ENCODE measurements around the gene SPATA13.

The SPATA13 gene

DNA sequence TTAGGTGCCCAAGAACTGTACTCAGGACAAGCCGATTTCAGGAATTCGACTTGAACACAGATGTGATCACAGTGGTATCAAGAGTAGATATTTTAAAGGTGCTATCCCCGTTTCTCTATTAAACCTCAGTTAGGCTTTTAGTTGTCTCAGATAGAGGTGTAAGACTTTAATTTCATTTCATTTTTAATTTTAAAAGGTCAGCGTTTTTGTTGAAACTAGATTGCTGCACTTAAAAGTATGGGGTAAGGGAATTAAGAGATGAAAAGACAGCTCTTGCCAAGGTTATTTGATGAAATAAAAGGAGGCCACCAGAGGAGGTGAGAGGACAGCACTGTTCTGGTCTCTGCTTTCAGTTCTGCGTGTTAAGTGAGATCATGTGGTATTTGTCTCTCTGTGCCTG, 48.6 kb downstream of the SPATA13 start (continued):
- TF ChIP-seq ZNF560 (tag by site-specific recombination; IDR thresholded peaks at IDR 0.05; ENCODE audit: borderline replicate concordance), result no peak
- no peak for TF ChIP-seq PRDM10 (tag by site-specific recombination; IDR thresholded peaks at IDR 0.05)
- TF ChIP-seq ZNF777 (tag by site-specific recombination; IDR thresholded peaks at IDR 0.05; ENCODE audit: borderline replicate concordance), result no peak
- no peak for TF ChIP-seq ZNF624 (tag by site-specific recombination; IDR thresholded peaks at IDR 0.05)
- no peak for TF ChIP-seq ZNF449 (tag by site-specific recombination; IDR thresholded peaks at IDR 0.05)
- TF ChIP-seq ZFP37 (tag by site-specific recombination; IDR thresholded peaks at IDR 0.05), result no peak
- no peak for TF ChIP-seq ZBTB7A (tag by site-specific recombination; IDR thresholded peaks at IDR 0.05; ENCODE audit: low read depth)

DNA sequence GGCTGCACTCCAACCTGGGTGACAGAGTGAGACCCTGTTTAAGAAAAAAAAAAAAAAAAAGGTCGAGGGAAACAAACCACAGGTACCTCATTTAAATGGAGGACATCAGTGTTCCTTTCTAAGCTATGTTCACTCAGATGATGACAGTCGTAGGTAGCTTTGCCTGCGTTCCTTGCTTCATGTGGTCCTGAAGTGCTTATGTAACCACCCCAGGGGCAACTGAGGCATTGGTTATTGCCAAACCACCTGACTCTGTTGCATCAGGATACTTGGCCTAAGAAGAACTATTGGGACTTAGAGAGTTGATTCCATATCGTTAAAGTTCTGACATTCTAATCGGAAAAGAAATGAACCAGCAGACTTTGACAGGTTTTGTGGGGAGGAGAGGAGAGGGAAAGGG, 51.7 kb downstream of the SPATA13 start:
- Histone ChIP-seq H3K4me1 (ENCODE audit: control insufficient read depth, insufficient read depth, low read length) (no peaks in the 10 kb centered on the region), H3K27ac (ENCODE audit: extremely low read depth, low read depth, low read length) (no peak overlapping the region), H3K4me3 (ENCODE audit: low read depth, low read length) (no peak overlapping the region), H3K36me3 (ENCODE audit: control insufficient read depth in 2 of 2, insufficient read depth in 1 of 2, low read length in 2 of 2) (no peaks in the 10 kb centered on the region), H3K9me3 (ENCODE audit: control insufficient read depth, insufficient read depth, low read depth, low read length) (no peaks in the 10 kb centered on the region)
- CTCF ChIA-PET, result interaction anchor here (0.7 kb wide), 1 partner anchor 887 kb away, joined by 3 read pairs; no protein-coding TSS in a partner anchor
- POLR2A ChIA-PET, result no interaction called here
- no peak for TF ChIP-seq ZNF184 (tag by site-specific recombination; IDR thresholded peaks at IDR 0.05)

- no peak overlapping the region for H3K27ac ChIP-seq (ENCODE audit: extremely low read depth, low read depth, low read length)
Observed at GRCh38 chr13:24212674-24213073, 52.2 kb downstream of the SPATA13 start.

More at GRCh38 chr13:24212674-24213073, 52.2 kb downstream of the SPATA13 start:
- H3K36me3 ChIP-seq (ENCODE audit: control insufficient read depth in 2 of 2, insufficient read depth in 1 of 2, low read length in 2 of 2), result no peaks in the 10 kb centered on the region
- CTCF ChIA-PET, result interaction anchor here (0.7 kb wide), 1 partner anchor 888 kb away, joined by 3 read pairs; no protein-coding TSS in a partner anchor
- no peaks in the 10 kb centered on the region for H3K9me3 ChIP-seq (ENCODE audit: control insufficient read depth, insufficient read depth, low read depth, low read length)
- H3K4me1 ChIP-seq (ENCODE audit: control insufficient read depth, insufficient read depth, low read length), result no peaks in the 10 kb centered on the region
- POLR2A ChIA-PET, result no interaction called here
- no peak overlapping the region for H3K4me3 ChIP-seq (ENCODE audit: low read depth, low read length)
- TF ChIP-seq ZBTB26 (tag by site-specific recombination; optimal IDR thresholded peaks at IDR 0.05) (no peak), ZNF639 (tag by site-specific recombination; IDR thresholded peaks at IDR 0.05) (no peak), TRIM28 (IDR thresholded peaks at IDR 0.05; ENCODE audit: borderline replicate concordance, low read length) (no peak), ZNF785 (tag by site-specific recombination; IDR thresholded peaks at IDR 0.05) (no peak), KLF16 (tag by site-specific recombination; IDR thresholded peaks at IDR 0.05) (no peak), SP7 (tag by site-specific recombination; IDR thresholded peaks at IDR 0.05) (no peak), ZNF391 (tag by site-specific recombination; IDR thresholded peaks at IDR 0.05; ENCODE audit: borderline replicate concordance, low read depth) (no peak), ZSCAN5A (tag by site-specific recombination; IDR thresholded peaks at IDR 0.05) (no peak), ZFP41 (tag by site-specific recombination; IDR thresholded peaks at IDR 0.05; ENCODE audit: borderline replicate concordance) (no peak), ZNF311 (tag by site-specific recombination; IDR thresholded peaks at IDR 0.05; ENCODE audit: borderline replicate concordance) (no peak)

Measured in HEK293 (cell line).